Activated CD4-positive, alpha-beta memory T cell treated with anti-CD3 and anti-CD28 coated beads for 36 hours (primary cell): ENCODE results near the gene APBA2. TPM values are rescaled to one million over a fixed set of nuclear protein-coding genes. Genes with fewer than 3 reads are reported as not detected.

Experiments
- CTCF ChIA-PET: fragments of 350-600 bp; sonication (Branson Sonifier 250); formaldehyde crosslinking; loops from one replicate; lab custom pipeline; 2021; ENCODE audit warnings: antibody characterized with exemption, inconsistent platforms; lab: Charles Lee
- POLR2A ChIA-PET: fragments of 350-600 bp; sonication (Branson Sonifier 250); formaldehyde crosslinking; loops from one replicate; lab custom pipeline; 2021; ENCODE audit warnings: antibody characterized with exemption; lab: Charles Lee
- DNase-seq: peaks from one replicate; pipeline ENCODE4 v3.0.0-alpha.2; 2020
- H3K27ac Mint-ChIP-seq: one replicate; pipeline ENCODE4 v1.8.0; 2021; ENCODE audit warnings: mixed read lengths
- H3K27me3 Mint-ChIP-seq: one replicate; pipeline ENCODE4 v1.8.0; 2021; ENCODE audit warnings: mixed read lengths
- H3K36me3 Mint-ChIP-seq: one replicate; pipeline ENCODE4 v1.8.0; 2021; ENCODE audit warnings: mixed read lengths
- H3K4me1 Mint-ChIP-seq: one replicate; pipeline ENCODE4 v1.8.0; 2021; ENCODE audit warnings: low read depth, mixed read lengths
- H3K4me3 Mint-ChIP-seq: one replicate; pipeline ENCODE4 v1.8.0; 2021; ENCODE audit warnings: mild to moderate bottlenecking, mixed read lengths
- H3K9me3 Mint-ChIP-seq: one replicate; pipeline ENCODE4 v1.8.0; 2021; ENCODE audit warnings: mixed read lengths
- intact Hi-C: fragments of 100-400 bp; cut with micrococcal nuclease; formaldehyde crosslinking; loops from one replicate; pipeline ENCODE4 v1.15.1; 2023
- total RNA-seq, 2 experiments: library from RNA; stranded (reverse); gene quantifications; one replicate each; pipeline ENCODE4 v1.2.3, GENCODE V29; 2021

APBA2 gene
- total RNA-seq, 2 experiments from 2014 or later: 6.4 to 8.9 TPM

DNA sequence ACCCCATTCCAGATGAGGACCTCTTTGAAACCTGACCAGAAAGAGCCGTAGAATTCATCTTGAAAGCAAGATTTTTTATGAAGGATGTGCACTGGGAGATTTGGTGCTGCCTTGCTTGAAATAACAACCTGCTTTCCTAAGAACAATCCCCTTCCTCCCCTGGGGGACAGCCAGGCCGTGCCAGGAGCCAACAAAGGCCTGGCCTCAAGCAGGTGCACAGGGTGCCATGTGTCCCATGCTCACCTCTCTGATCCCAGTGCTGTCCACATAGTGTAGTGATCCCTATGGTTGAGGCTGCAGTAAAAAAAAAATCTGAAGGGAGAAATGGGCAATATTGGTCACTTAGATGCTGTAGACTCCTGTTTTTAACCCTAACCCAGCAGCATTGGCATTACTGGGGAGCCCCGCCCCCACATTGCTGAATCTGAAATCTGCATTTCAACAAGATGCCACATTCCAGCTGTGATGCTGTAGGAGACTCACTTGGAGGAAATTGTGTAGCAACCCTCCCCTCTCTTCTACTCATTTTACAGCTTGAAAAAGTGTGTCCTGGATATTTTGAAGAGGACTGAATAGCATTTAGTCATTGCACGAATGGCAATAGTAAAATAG, 171.2 kb downstream of the APBA2 start:
- Mint-ChIP-seq H3K27me3 (no peaks in the 10 kb centered on the region), H3K36me3 (peaks cover 6% of the 10 kb centered on the region), H3K4me3 (no peak overlapping the region), H3K9me3 (peaks cover 2% of the 10 kb centered on the region), H3K27ac (no peak overlapping the region), H3K4me1 (peaks cover 9% of the 10 kb centered on the region)
- CTCF ChIA-PET: no interaction called here
- DNase-seq: no peak
- POLR2A ChIA-PET: no interaction called here
- intact Hi-C loops: no loop called here

DNA sequence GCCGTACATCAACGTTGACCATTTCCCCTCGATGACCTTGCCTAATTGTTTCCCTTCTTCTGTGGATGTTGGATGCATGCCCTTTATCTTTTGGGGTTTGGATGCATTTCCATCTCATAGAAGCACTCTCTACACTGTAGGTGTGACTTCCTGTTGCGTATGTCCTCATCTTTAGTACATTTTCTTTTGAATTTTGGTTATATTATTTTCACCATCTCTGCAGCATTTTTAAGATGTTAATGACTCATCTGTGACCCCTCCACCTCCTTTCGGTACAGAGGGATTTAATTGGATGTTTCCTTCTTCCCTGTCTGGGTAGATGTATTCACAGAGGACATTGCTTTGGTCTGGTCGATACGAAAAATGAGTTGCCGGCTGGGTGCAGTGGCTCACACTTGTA, 172.1 kb downstream of the APBA2 start:
- no peak for DNase-seq
- Mint-ChIP-seq H3K27ac (no peak overlapping the region), H3K9me3 (peaks cover 2% of the 10 kb centered on the region), H3K36me3 (peaks cover 6% of the 10 kb centered on the region), H3K4me1 (peaks cover 9% of the 10 kb centered on the region), H3K4me3 (no peak overlapping the region), H3K27me3 (no peaks in the 10 kb centered on the region)
- POLR2A ChIA-PET: no interaction called here
- CTCF ChIA-PET: no interaction called here
- intact Hi-C loops: no loop called here

DNA sequence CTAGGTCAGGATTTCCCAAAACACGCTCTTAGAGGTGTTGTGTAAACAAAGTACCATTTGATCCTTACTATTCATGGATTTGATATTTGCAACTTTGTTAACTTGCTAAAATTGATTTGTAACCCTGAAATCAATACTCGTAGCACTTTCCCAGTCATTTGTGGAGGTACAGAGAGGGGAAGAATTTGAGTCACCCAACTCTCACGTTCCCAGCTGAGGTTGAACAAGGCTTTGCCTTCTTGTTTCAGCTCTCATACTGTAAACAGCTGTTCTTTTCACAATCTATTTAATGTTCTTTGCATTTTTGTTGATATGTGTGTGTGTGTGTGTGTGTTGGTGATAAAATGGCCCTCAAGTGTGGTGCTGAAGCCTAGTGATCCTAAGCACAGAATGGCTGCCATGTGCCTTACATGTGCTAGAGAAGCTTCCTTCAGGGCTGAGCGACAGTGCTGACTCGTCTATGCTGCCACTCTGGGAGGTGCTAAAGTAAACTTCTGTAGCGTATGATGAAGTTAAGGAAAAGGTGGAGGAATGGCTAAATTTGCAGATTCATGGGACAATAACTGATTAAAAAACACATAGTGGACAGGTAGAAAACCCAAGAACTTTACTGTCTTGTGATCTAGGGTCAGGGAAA, 173.2 kb downstream of the APBA2 start:
- ChIA-PET CTCF (interaction anchor here (0.7 to 1.0 kb wide), 2 partner anchors 14 to 31 kb away, joined by 3 read pairs; no protein-coding TSS in a partner anchor), POLR2A (interaction anchor here (0.6 kb wide), 1 partner anchor 44 kb away, joined by 3 read pairs; no protein-coding TSS in a partner anchor)
- Mint-ChIP-seq H3K4me1 (peaks cover 9% of the 10 kb centered on the region), H3K27ac (no peak overlapping the region), H3K4me3 (no peak overlapping the region), H3K27me3 (no peaks in the 10 kb centered on the region), H3K36me3 (peaks cover 4% of the 10 kb centered on the region), H3K9me3 (peaks cover 2% of the 10 kb centered on the region)
- intact Hi-C loops: no loop called here
- DNase-seq: no peak

DNA sequence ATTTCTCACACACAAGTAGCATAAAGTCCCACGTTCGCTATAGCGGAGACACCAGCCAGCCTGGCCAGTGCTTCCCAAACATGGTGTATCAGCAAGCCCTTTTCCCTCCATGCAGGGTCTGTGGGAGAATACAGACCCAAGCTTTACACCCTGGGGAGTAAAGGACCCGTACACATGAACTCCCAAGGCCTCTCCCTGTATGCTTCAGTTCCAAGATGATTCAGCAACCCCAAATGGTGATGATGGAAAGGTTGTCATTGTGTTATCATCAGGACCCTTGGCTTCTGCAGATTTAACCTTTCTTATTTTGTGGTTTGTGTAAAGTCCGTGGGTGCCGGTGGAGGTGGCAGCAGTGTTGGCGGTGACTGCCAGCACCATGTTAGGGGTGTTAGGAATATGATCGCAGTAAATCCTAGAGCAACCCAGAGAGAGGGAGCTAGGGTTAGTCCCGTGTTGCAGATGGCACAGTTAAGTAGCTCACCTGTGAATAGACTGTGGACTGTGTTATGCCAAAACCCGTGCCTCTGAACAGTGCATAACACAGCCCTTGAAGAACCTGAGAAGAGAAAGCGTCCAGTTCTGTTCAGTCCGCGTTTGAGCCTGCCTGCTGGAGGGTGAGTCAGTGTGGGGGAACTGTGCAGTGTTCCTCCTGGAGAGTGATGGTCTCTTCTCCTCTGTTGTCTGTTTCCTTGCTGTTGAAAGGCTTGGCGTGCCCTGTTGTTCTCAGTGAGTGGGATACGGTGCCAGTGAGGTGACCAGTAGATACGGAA, 174.3 kb downstream of the APBA2 start:
- Mint-ChIP-seq H3K9me3 (peaks cover 2% of the 10 kb centered on the region), H3K36me3 (peaks cover 4% of the 10 kb centered on the region), H3K27ac (no peak overlapping the region), H3K4me1 (peaks cover 9% of the 10 kb centered on the region), H3K4me3 (no peak overlapping the region), H3K27me3 (no peaks in the 10 kb centered on the region)
- POLR2A ChIA-PET: no interaction called here
- no peak for DNase-seq
- CTCF ChIA-PET: no interaction called here
- intact Hi-C loops: no loop called here

DNA sequence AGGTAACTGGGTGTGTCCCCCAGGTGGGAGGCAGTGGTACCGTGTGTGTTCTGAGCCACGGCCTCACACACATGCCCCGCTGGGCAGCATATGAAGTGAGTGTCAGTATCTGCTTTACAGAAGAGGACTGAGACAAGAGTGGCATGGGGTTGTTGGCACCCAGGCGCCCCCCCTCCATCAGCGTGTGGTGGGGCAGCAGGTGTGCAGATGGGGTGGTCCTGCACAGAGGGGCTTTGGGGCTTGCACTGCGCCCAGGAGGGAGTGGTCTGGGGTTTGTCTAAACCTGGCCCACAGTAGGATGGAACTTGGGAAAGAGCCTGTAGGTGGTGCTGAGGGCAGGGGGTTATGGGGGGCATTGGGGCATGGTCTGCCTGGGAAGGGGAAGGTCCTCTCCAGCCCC, 176.0 kb downstream of the APBA2 start:
- ChIA-PET CTCF (no interaction called here), POLR2A (no interaction called here)
- peaks cover 4% of the 10 kb centered on the region for H3K36me3 Mint-ChIP-seq
- intact Hi-C loops: no loop called here
- no peaks in the 10 kb centered on the region for H3K27me3 Mint-ChIP-seq
- H3K4me3 Mint-ChIP-seq: no peak overlapping the region
- H3K9me3 Mint-ChIP-seq: peaks cover 2% of the 10 kb centered on the region
- H3K27ac Mint-ChIP-seq: no peak overlapping the region
- peaks cover 5% of the 10 kb centered on the region for H3K4me1 Mint-ChIP-seq
- no peak for DNase-seq

DNA sequence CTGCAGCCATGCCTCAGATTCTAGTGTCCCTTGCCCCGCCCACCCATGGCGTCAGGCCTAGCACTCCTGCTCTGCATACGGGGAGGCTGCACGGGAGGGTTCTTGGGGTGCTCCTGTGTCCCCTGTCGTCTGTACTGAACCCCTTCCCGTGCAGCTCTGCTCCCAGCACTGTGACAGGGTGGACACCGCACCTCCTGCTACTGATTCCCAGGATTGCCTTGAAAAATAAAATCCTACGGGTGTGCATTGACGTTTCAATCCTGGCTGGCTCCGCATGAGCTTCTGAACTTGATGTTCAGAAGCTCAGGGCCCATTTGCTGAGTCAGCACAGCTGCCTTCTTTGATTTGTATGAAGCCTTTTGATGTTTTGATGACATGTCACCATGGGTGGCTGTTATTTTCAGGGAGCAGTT, 176.4 kb downstream of the APBA2 start:
- ChIA-PET CTCF (no interaction called here), POLR2A (no interaction called here)
- Mint-ChIP-seq H3K27me3 (no peaks in the 10 kb centered on the region), H3K4me3 (no peak overlapping the region), H3K9me3 (peaks cover 2% of the 10 kb centered on the region), H3K27ac (no peak overlapping the region), H3K36me3 (peaks cover 3% of the 10 kb centered on the region), H3K4me1 (peaks cover 5% of the 10 kb centered on the region)
- intact Hi-C loops: no loop called here
- DNase-seq: no peak

DNA sequence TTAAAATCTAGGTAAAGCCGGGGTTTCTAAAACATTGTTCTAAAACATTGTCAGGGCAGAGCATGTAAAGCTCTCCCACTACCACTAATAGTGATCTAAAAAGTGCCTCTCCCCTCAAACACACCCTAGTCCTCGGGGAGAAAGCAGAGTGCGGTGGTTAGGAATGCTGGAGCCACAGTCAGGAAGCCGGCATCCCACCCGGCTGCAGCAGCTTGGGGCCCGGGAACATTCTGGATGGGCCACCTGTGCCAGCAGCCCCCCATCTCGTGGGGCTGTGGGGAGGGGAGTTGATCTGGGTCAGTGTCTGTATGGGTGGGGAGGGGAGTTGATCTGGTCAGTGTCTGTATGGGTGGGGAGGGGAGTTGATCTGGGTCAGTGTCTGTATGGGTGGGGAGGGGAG, 176.9 kb downstream of the APBA2 start:
- CTCF ChIA-PET: no interaction called here
- H3K27ac Mint-ChIP-seq: no peak overlapping the region

DNA sequence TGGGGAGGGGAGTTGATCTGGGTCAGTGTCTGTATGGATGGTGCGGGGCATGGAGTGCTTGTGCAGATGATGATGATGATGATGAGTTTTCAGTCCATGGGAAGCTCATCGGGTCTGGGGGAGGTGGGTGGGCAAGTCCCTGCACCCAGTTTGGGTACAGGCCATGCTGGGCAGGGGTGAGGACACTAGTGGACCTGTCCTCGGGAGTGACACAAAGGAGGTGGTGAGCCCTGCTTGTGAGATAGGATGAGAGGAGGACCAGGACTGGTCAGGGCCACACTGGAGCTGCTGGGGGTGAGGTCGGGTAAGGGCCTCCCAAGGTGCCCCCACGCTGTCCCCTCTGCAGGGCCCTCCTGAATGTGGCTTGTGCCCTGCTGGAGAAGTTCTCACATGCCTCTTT, 177.9 kb downstream of the APBA2 start:
- Mint-ChIP-seq H3K4me1 (peaks cover 5% of the 10 kb centered on the region), H3K27ac (no peak overlapping the region), H3K27me3 (no peaks in the 10 kb centered on the region), H3K9me3 (peaks cover 2% of the 10 kb centered on the region), H3K36me3 (peaks cover 3% of the 10 kb centered on the region), H3K4me3 (no peak overlapping the region)
- ChIA-PET POLR2A (no interaction called here), CTCF (interaction anchor here (0.6 kb wide), 1 partner anchor 39 kb away, joined by 3 read pairs; no protein-coding TSS in a partner anchor)
- intact Hi-C loops: no loop called here
- DNase-seq: no peak

More for the DNA sequence above, 176.9 kb downstream of the APBA2 start:
- H3K36me3 Mint-ChIP-seq: peaks cover 3% of the 10 kb centered on the region
- no peak overlapping the region for H3K4me3 Mint-ChIP-seq
- DNase-seq: no peak
- H3K9me3 Mint-ChIP-seq: peaks cover 2% of the 10 kb centered on the region
- H3K27me3 Mint-ChIP-seq: no peaks in the 10 kb centered on the region
- H3K4me1 Mint-ChIP-seq: peaks cover 5% of the 10 kb centered on the region
- POLR2A ChIA-PET: no interaction called here
- intact Hi-C loops: no loop called here

DNA sequence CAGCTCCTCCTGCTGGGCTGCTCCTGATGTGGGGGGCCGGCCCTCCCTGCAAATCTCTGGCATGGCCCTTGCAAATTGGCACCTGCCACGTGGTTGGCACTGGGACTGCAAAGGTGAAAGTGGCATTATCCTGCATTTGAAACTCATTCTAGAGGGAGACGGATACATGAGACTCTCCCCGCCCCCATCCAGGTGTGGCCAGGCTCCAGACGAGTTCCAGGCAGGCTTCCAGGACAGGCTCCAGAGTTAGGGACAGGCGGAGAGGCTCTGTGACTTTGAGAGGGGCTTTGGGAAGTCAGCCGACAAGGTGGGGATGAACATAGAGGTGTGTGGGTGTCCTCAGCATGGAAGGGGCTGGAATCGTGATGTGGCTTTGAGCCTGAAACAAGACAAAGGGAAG, 178.5 kb downstream of the APBA2 start:
- H3K27ac Mint-ChIP-seq: no peak overlapping the region
- DNase-seq: no peak
- peaks cover under 1% of the 10 kb centered on the region for H3K9me3 Mint-ChIP-seq
- H3K4me1 Mint-ChIP-seq: peaks cover under 1% of the 10 kb centered on the region
- POLR2A ChIA-PET: no interaction called here
- H3K27me3 Mint-ChIP-seq: no peaks in the 10 kb centered on the region
- intact Hi-C loops: no loop called here
- CTCF ChIA-PET: interaction anchor here (0.6 kb wide), 1 partner anchor 38 kb away, joined by 3 read pairs; no protein-coding TSS in a partner anchor
- H3K36me3 Mint-ChIP-seq: peaks cover under 1% of the 10 kb centered on the region
- no peak overlapping the region for H3K4me3 Mint-ChIP-seq

DNA sequence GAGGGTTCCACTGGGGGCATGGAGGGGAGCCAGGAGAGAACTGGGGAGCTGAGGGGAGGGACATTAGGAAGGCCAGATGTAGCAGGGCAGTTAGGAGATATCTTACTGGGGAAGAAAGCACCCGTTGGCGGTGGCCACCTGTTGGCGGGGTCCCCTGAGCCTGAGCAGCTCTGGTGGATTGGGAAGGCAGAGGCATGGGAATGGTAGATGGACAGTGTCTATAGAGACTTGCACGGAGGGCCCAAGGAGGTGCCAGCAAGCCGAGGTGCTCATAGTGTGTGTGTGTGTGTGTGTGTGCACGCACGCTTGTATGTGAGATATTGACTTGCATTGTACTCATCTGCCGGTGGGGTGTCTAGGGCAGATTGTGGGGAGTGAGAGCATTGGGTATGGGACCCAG, 179.0 kb downstream of the APBA2 start:
- Mint-ChIP-seq H3K9me3 (no peaks in the 10 kb centered on the region), H3K4me1 (no peaks in the 10 kb centered on the region), H3K27ac (no peak overlapping the region), H3K36me3 (no peaks in the 10 kb centered on the region), H3K27me3 (no peaks in the 10 kb centered on the region), H3K4me3 (no peak overlapping the region)
- intact Hi-C loops: no loop called here
- ChIA-PET POLR2A (no interaction called here), CTCF (no interaction called here)
- DNase-seq: no peak

DNA sequence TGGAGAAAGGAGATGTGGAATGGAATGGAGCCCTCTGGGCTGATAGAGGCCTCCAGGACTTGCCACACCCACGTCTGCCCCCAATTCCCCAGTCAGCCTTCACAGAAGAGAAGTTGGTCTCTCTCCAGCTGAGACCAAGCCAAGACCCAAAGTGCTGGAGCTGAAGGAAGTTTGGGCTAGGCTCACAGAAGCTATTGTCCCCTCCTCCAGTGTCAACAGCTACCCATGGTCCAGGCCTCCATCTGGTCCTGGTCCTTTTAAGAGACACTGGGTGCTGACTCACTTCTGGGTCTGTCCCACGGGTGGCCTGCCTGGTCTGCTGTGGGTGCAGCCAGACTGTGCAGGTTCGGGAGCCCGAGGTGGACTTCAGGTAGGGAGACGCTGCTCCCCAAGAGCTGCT, 179.8 kb downstream of the APBA2 start:
- ChIA-PET CTCF (no interaction called here), POLR2A (no interaction called here)
- H3K27me3 Mint-ChIP-seq: no peaks in the 10 kb centered on the region
- no peak overlapping the region for H3K27ac Mint-ChIP-seq
- H3K4me1 Mint-ChIP-seq: no peaks in the 10 kb centered on the region
- no peak for DNase-seq
- no peaks in the 10 kb centered on the region for H3K36me3 Mint-ChIP-seq
- intact Hi-C loops: no loop called here
- no peaks in the 10 kb centered on the region for H3K9me3 Mint-ChIP-seq
- H3K4me3 Mint-ChIP-seq: no peak overlapping the region

DNA sequence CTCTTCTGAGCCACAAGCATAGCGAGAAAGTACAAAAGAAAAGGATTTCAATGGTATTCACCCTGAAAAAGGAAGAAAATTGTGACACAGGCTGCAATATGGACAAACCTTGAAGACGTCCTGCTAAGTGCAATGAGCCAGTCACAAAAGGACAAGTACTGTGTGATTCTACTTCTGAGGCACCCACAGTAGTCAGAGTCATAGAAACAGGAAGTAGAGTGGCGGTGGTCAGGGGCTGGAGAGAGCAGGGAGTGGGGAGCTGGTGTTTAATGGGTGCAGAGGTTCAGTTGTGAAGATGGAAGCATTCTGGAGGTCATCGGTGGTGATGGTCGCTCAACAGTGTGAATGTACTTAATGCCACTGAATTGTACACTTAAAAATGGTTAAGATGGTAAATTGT, 180.5 kb downstream of the APBA2 start:
- no peaks in the 10 kb centered on the region for H3K9me3 Mint-ChIP-seq
- no peaks in the 10 kb centered on the region for H3K27me3 Mint-ChIP-seq
- H3K36me3 Mint-ChIP-seq: no peaks in the 10 kb centered on the region
- H3K4me1 Mint-ChIP-seq: no peaks in the 10 kb centered on the region
- POLR2A ChIA-PET: no interaction called here
- intact Hi-C loops: no loop called here
- CTCF ChIA-PET: no interaction called here
- no peak overlapping the region for H3K4me3 Mint-ChIP-seq
- no peak overlapping the region for H3K27ac Mint-ChIP-seq
- no peak for DNase-seq
